Measurements from ENCODE around the gene SRD5A1. TPM values are rescaled to one million over a fixed set of nuclear protein-coding genes. Genes with fewer than 3 reads are reported as not detected.

Gene SRD5A1
- total RNA-seq, 1 experiment from 2014 or later, result 30.4 TPM

DNA sequence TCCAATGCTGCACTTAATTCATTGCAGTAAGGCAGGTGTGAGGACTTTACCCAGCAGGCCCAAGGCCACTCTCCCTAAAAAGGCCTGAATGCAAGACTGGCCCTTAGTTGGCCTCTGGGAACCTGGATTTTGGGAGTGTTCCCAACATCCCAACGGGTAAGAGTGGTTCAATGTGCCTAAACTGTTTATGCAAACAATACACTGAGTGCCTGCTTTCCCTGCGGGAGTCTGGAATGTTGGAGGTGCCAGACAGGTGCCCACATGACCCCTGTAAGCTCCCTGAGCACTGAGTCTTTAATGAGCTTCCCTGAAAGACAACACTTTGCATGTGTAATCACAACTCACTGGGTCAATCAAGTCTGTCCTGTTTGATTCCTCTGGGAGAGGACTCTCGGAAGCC lies 37.8 kb upstream of the SRD5A1 start:
- Histone ChIP-seq H3K4me1 (ENCODE audit: control insufficient read depth, insufficient read depth, low read length) (no peaks in the 10 kb centered on the region), H3K4me3 (ENCODE audit: low read depth in 2 of 2, low read length in 2 of 2) (no peak overlapping the region), H3K36me3 (ENCODE audit: control insufficient read depth, insufficient read depth, low read length) (peaks cover 9% of the 10 kb centered on the region), H3K27me3 (ENCODE audit: control insufficient read depth, insufficient read depth, low read length) (no peaks in the 10 kb centered on the region), H3K9me3 (ENCODE audit: control insufficient read depth, insufficient read depth, low read depth, low read length) (no peaks in the 10 kb centered on the region), H3K27ac (ENCODE audit: low read length) (no peak overlapping the region)
- ChIA-PET CTCF (no interaction called here), POLR2A (interaction anchor here (0.6 kb wide), 1 partner anchor 38 kb away, joined by 9 read pairs; the partner anchor contains the start of gene NSUN2)
- TF ChIP-seq SIN3A (IDR thresholded peaks at IDR 0.05; ENCODE audit: borderline replicate concordance, insufficient read depth, low read depth, low read length) (no peak), POLR2AphosphoS5 (IDR thresholded peaks at IDR 0.05; ENCODE audit: low read depth, low read length) (no peak), TCF7L2 (IDR thresholded peaks at IDR 0.05; ENCODE audit: low read depth, low read length) (no peak)
- TF ChIP-seq, protein P1, sequence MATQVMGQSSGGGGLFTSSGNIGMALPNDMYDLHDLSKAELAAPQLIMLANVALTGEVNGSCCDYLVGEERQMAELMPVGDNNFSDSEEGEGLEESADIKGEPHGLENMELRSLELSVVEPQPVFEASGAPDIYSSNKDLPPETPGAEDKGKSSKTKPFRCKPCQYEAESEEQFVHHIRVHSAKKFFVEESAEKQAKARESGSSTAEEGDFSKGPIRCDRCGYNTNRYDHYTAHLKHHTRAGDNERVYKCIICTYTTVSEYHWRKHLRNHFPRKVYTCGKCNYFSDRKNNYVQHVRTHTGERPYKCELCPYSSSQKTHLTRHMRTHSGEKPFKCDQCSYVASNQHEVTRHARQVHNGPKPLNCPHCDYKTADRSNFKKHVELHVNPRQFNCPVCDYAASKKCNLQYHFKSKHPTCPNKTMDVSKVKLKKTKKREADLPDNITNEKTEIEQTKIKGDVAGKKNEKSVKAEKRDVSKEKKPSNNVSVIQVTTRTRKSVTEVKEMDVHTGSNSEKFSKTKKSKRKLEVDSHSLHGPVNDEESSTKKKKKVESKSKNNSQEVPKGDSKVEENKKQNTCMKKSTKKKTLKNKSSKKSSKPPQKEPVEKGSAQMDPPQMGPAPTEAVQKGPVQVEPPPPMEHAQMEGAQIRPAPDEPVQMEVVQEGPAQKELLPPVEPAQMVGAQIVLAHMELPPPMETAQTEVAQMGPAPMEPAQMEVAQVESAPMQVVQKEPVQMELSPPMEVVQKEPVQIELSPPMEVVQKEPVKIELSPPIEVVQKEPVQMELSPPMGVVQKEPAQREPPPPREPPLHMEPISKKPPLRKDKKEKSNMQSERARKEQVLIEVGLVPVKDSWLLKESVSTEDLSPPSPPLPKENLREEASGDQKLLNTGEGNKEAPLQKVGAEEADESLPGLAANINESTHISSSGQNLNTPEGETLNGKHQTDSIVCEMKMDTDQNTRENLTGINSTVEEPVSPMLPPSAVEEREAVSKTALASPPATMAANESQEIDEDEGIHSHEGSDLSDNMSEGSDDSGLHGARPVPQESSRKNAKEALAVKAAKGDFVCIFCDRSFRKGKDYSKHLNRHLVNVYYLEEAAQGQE (IDR thresholded peaks at IDR 0.05; ENCODE audit: insufficient read depth in 1 of 2, low read depth in 2 of 2, low read length in 1 of 2), result no peak
- TF ChIP-seq, protein P2, sequence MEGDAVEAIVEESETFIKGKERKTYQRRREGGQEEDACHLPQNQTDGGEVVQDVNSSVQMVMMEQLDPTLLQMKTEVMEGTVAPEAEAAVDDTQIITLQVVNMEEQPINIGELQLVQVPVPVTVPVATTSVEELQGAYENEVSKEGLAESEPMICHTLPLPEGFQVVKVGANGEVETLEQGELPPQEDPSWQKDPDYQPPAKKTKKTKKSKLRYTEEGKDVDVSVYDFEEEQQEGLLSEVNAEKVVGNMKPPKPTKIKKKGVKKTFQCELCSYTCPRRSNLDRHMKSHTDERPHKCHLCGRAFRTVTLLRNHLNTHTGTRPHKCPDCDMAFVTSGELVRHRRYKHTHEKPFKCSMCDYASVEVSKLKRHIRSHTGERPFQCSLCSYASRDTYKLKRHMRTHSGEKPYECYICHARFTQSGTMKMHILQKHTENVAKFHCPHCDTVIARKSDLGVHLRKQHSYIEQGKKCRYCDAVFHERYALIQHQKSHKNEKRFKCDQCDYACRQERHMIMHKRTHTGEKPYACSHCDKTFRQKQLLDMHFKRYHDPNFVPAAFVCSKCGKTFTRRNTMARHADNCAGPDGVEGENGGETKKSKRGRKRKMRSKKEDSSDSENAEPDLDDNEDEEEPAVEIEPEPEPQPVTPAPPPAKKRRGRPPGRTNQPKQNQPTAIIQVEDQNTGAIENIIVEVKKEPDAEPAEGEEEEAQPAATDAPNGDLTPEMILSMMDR (IDR thresholded peaks at IDR 0.05), result no peak
- in situ Hi-C loops (cut with HindIII; ENCODE audit: low pct_unique_long_range_greater_than_20kb, low sequenced_read_pairs) (no loop called here), intact Hi-C loops (cut with micrococcal nuclease; ENCODE audit: unreplicated experiment) (no loop called here)
- DNase-seq (ENCODE audit: low read depth, low spot score) (no peak), ATAC-seq (no peak)
- BruUV-seq (replicated peaks), result no TSS peak

DNA sequence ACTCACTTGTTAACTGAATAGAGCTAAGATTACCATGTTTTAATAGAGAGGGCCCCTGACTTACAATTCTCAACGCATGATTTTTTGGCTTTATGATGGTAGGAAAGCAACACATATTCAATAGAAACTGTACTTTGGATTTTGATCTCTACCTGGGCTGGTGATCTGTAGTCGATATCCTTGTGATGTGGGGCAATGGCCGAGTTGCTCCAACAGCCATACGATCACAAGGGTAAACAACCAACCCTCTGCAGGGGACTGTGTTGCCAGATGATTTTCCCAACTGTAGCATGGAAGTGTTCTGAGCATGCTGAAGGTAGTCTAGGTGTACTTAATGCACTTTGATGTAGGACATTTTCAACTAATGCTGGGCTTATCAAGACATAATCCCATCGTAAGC lies 36.9 kb upstream of the SRD5A1 start:
- no peaks in the 10 kb centered on the region for H3K9me3 ChIP-seq (ENCODE audit: control insufficient read depth, insufficient read depth, low read depth, low read length)
- H3K27me3 ChIP-seq (ENCODE audit: control insufficient read depth, insufficient read depth, low read length), result no peaks in the 10 kb centered on the region
- DNase-seq (ENCODE audit: low read depth, low spot score), result no peak
- H3K4me1 ChIP-seq (ENCODE audit: control insufficient read depth, insufficient read depth, low read length), result no peaks in the 10 kb centered on the region
- ChIA-PET POLR2A (no interaction called here), CTCF (no interaction called here)
- H3K36me3 ChIP-seq (ENCODE audit: control insufficient read depth, insufficient read depth, low read length), result peaks cover 14% of the 10 kb centered on the region
- in situ Hi-C loops (cut with HindIII; ENCODE audit: low pct_unique_long_range_greater_than_20kb, low sequenced_read_pairs), result no loop called here
- intact Hi-C loops (cut with micrococcal nuclease; ENCODE audit: unreplicated experiment), result no loop called here
- ATAC-seq, result no peak
- no TSS peak for BruUV-seq (replicated peaks)
- TF ChIP-seq TCF7L2 (IDR thresholded peaks at IDR 0.05; ENCODE audit: low read depth, low read length), result no peak
- TF ChIP-seq POLR2AphosphoS5 (IDR thresholded peaks at IDR 0.05; ENCODE audit: low read depth, low read length), result 0 out of 2 replicates have a peak, but pooled peaks have one; percentile 6
- no peak overlapping the region for H3K4me3 ChIP-seq (ENCODE audit: low read depth in 2 of 2, low read length in 2 of 2)
- no peak overlapping the region for H3K27ac ChIP-seq (ENCODE audit: low read length)

DNA sequence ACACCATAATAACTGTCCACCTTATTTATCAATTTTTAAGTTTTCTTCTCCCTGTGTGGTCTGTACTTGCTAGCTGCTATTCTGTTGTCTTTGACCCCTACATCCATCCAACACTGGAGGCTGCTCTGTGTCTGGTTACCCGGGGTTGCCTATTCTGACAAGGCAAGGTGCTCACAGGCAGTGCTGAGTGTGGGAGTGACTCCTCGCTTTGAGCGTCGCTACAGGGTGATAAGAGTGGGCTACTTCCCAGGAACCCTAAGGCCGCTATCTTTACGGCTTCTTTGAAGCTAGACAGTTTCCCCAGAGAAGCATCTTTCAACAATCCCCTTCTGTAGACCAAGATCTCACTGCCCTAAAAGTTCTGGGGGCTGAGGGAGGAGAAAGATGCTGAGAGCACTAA lies 35.7 kb upstream of the SRD5A1 start:
- no peaks in the 10 kb centered on the region for H3K27me3 ChIP-seq (ENCODE audit: control insufficient read depth, insufficient read depth, low read length)
- DNase-seq (ENCODE audit: low read depth, low spot score) (no peak), ATAC-seq (no peak)
- TF ChIP-seq, protein P2 (IDR thresholded peaks at IDR 0.05), result no peak
- no peak for TF ChIP-seq SIN3A (IDR thresholded peaks at IDR 0.05; ENCODE audit: borderline replicate concordance, insufficient read depth, low read depth, low read length)
- no peak for TF ChIP-seq TCF7L2 (IDR thresholded peaks at IDR 0.05; ENCODE audit: low read depth, low read length)
- no peak for TF ChIP-seq POLR2AphosphoS5 (IDR thresholded peaks at IDR 0.05; ENCODE audit: low read depth, low read length)
- TF ChIP-seq, protein P1 (IDR thresholded peaks at IDR 0.05; ENCODE audit: insufficient read depth in 1 of 2, low read depth in 2 of 2, low read length in 1 of 2), result no peak
- BruUV-seq (replicated peaks), result no TSS peak
- intact Hi-C loops (cut with micrococcal nuclease; ENCODE audit: unreplicated experiment) (no loop called here), in situ Hi-C loops (cut with HindIII; ENCODE audit: low pct_unique_long_range_greater_than_20kb, low sequenced_read_pairs) (no loop called here)
- H3K36me3 ChIP-seq (ENCODE audit: control insufficient read depth, insufficient read depth, low read length), result peaks cover 22% of the 10 kb centered on the region
- H3K4me3 ChIP-seq (ENCODE audit: low read depth in 2 of 2, low read length in 2 of 2), result no peak overlapping the region
- POLR2A ChIA-PET, result no interaction called here
- H3K27ac ChIP-seq (ENCODE audit: low read length), result no peak overlapping the region
- CTCF ChIA-PET, result interaction anchor here (0.6 kb wide), 1 partner anchor 27 kb away, joined by 3 read pairs; no protein-coding TSS in a partner anchor
- H3K4me1 ChIP-seq (ENCODE audit: control insufficient read depth, insufficient read depth, low read length), result no peaks in the 10 kb centered on the region
- no peaks in the 10 kb centered on the region for H3K9me3 ChIP-seq (ENCODE audit: control insufficient read depth, insufficient read depth, low read depth, low read length)

Data from Panc1 (cell line).